ENCODE data around the gene PALM2AKAP2.

The PALM2AKAP2 gene

GRCh38 chr9:109775516-109775915, 4.5 kb upstream of the PALM2AKAP2 start:
- no peak for DNase-seq

DNA sequence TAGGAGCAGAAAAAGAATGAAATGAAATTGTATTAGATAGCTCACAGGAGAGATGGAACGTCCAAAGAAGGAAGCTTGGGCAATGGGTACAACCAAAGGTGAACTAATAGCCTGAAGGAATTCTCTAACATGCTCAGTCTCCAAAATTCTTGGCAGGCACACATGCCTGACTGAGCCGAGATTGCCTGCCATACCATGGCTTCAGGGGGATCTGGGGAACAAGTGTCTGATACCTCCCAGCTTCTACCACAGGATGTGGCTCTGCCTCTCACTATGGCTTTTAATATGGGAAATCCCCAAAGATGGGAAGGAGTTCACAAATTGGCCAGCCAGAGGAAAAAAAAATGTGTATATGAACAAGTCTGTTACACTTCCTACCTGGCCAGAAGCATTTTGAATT, 3.6 kb upstream of the PALM2AKAP2 start:
- no peak for DNase-seq

DNA sequence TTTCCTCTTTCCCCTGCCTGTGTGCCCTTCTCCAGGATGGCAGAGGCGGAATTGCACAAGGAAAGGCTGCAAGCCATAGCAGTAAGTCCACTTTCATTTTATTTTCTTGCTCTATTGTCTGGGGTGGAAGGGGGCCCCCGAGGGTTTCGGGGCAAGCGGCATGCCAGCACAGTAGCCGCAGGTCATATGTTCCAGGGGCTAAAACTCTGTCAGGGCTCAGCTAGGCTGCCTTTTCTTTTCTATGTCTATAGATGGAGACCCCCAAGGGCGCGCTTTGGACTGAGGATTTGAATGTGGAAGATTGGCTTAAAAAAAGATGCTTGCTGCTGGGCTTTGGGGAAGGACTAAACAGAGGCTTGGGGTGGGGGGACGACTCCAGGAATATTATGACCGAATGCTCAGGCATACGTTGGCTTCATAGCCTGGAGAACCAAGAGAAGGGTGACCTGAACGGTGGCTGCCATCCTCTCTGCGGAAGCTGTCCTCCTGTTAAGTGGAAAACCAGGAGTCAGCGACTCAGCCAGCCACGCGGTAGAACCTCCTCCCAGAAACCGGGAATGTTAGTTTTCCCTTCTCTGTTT, 545 bp downstream of the PALM2AKAP2 start:
- no peak for DNase-seq

DNA sequence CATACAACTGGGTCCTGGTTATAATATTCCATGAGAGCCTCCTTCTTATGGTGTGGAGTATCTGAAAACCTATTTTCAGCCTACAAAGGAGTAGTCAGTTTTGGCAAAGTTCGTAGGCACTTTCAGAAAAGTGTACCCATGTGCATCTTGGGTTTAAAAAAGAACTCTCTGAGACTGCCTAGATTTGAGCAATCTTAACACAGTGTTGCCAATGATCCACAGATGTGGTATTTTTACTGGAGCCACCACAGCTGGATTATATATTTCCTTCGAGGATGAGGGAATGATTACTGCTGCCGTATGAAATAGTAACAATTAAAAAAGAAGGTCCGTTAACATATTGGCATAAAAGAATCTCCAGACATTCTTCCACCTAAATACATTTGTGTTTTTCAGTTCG, 1.1 kb downstream of the PALM2AKAP2 start:
- DNase-seq, result no peak

DNA sequence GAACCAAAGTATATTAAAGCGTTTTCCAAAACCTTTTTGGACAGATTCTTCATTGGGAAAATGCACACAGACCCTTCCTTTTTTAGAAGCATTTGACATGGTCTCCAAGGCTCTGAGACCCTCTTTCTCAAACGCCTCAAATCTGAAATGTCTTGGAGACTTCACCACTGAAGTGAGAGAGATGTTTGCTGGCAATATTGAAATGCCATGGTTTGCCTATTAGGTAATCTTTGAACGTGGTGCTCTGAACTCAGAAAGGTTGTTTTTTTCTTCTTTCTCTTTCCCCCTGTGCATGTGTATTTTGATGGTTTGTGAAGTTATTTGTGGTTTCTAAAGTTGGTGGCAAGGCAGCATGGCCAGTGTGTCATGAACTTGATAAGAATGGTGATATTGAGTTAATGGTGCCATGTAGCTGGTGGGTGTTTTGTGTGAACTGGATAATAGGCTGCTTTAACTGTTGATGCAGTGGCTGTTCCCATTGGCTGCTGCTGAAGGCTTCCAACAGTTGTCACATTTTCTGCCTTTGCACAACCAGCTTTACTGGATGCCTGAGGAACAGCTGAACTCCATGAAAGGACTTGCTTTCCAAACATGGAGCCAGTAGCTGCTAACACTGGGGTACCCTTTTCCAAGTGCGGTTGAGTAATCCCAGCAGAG, 1.7 kb downstream of the PALM2AKAP2 start:
- DNase-seq, result no peak

DNA sequence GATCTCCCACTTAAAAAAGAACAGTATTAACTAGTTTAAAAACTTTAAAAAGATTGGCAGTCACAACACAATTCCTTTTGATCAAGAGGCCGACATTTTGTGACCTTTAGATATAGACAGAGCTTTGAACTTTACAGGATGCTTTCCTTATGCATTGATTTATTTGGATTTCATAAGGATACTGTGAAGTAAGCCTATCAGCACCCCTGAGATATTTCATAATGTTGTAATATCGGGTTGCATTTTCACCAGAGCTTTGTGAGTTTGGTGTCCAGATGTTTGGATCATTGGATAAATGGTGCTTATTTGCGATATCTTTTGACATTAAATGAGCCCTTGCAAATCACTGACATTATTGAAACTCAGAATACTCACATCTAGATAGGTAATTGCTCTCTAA, 7.7 kb downstream of the PALM2AKAP2 start:
- no peak for DNase-seq

GRCh38 chr9:109789556-109789955, 9.6 kb downstream of the PALM2AKAP2 start:
- DNase-seq, result no peak

DNA sequence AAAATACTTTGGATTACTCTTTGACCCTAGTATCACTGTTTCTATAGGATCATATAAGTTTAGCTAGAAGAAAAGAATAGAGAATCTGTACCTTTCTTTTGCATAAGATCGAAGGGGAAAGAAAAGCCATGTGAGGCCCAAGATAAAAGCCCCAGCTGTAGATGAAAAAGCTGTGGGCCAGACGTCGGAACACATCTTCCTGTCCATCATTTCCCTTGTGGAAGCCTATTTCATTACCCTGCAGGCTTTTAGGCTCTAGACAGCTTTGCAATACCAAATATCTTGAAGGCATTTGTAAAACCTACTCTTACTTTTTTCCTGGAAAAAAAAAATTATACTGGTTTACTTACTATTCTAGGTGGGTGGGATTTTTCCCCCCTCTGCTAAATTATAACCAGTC, 10.0 kb downstream of the PALM2AKAP2 start:
- no peak for DNase-seq

DNA sequence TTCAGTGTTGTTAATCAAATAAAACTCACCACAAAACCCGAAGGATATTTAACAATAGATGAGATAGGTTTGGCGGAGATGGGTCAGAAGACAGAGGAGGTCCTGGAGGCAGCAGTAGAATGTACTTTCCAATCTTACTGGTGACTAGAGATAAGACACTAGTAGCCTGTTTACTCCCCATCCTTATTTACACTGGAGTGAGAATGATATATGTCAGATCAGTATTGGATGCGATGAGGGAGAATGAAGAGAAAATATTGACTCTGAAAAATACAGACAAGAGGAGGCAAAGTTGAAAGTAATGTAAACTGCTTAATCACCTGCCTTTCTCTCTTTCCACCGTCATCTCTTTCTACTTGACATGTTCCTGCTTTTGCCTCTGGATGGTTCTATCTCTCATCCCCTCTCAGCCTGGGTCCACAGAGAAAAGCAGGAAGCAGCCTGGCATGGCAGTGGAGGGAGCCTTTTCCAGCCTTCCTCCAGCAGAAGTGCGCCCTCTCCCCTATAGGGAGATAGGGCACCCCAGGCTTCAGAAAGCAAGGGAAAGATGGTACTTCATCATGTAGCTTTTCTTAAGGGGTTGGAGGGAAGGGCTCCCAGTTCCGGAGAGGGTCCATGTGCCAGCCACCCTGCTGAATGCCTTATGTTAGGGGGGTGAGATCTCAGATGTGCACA, 11.1 kb downstream of the PALM2AKAP2 start:
- DNase-seq, result no peak

- no peak for DNase-seq
Measured at GRCh38 chr9:109791747-109792146, 11.7 kb downstream of the PALM2AKAP2 start.

DNA sequence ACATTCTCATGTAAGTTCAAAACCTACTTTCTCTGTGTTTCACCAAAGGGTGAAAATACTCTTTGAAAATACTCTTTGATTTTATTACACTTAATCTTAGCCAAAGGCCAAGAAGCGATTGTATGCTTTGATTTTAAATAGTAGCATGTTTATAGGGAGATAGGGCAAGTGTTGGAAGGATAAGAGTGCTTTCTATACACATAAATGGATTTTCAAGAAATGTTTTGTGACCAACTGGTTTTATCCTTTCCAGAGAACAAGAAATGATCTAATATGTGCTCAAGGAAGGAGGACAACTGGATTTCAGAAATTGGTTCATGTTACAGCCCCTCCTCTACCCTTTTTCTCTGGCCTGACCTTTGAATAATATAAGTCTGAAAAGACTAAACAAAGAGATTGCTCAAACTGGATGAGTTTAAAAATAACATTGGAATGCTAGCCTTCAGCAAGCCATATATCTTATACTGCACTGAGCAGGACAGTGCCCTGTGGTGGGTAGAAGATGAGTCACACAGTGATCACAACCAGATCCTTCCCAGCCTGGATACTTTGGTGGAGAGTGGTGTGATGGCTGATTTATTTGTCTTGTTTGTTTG, 13.1 kb downstream of the PALM2AKAP2 start:
- no peak for DNase-seq

- DNase-seq, result no peak
Measured at GRCh38 chr9:109793921-109794320, 13.9 kb downstream of the PALM2AKAP2 start.

- DNase-seq, result no peak
Measured at GRCh38 chr9:109794361-109795012, 14.5 kb downstream of the PALM2AKAP2 start.

DNA sequence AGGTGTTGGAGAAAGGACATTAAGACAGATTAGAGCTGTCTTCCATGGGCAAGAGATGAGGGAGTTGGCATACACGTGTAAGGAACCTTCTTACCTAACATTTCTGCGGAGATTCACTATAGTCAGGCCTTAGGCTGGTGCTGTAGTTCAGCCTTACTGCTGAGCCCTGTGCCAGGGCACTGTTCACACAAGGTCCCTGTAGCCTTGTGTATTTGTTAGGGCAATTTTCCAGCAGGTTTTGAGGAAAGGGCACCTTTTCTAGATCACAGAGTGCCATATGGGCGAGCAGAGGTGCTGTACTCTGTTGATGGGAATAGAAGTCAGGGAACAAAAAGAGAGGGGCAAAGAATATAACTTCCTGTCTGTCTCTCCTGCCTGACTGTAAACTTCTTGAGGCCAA, 15.6 kb downstream of the PALM2AKAP2 start:
- no peak for DNase-seq

DNA sequence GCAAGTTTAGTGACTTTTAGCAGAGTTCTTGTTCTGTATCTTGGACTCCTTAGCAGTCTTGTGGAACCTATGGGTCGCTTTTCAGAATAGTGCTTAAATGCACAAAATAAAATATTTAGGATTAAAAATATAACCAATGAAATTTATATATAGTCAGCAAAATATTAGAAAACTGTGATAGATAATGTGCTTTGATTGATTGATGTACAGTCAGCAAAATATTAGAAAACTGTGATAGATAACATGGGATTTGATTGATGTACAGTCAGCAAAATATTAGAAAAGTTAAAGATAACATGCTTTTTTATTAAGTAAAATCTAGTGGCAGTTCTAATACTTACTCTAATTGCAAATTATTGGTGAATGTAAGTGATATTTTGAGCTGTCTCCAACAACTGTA, 16.1 kb downstream of the PALM2AKAP2 start:
- no peak for DNase-seq

DNA sequence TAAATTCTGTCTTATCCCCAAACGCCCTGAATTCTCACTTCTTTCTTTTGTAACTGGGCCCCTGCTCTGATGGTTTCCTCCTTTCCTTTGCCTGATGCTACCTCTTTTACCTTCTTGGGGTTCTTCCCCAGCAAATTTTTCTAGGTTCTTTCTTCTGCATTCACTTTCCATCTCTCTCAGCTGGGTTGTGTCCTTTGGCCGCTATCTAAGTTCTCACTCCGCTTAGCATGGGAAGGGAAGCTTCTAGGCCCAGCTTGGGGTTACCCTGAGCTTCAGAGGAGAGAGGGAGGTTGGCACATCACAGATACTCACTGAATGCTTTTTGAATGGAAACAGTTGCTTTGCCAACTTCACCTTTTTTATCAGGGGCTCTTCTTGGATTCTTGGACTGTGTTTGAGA, 17.0 kb downstream of the PALM2AKAP2 start:
- DNase-seq, result no peak

DNA sequence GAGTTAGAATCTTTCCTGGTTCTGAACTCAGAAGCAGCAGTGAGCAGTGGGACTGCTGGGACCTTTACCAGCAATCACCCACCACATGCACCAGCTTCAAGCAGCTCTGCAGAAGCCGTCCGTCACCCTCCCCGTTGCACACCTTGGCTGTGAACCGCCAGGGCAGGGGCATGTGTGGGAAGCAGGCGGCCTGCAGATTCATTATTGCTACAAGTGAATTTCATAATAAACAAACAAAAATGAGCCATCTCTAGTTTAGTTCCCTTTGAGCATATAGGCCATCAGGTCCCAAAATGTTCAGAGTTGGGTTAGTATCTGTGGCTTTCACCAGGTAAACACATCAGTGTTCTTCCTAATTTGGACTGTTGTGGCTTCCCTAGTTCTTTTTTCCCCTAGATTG, 17.5 kb downstream of the PALM2AKAP2 start:
- no peak for DNase-seq

GRCh38 chr9:109799141-109799540, 19.1 kb downstream of the PALM2AKAP2 start:
- no peak for DNase-seq

DNA sequence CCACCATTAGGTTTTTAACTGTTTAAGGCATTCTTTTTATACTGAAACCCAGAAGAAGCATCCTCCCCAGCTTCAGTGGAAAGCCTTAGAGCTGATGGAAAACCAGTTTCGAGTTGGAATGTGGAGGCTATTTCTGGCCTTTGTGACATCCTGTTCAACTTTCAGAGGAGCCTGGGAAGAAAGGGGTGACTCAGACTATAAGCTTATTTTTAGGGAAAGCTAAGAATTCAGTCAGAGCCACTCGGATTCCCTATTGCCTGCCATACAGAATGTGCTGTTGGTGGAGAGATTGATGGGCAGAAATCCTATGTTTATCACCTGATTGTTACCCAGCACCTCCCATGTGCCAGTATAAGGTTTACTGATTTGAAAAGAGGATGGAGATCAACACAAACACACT, 19.8 kb downstream of the PALM2AKAP2 start:
- no peak for DNase-seq

- DNase-seq, result no peak
Measured at GRCh38 chr9:109801484-109801883, 21.5 kb downstream of the PALM2AKAP2 start.

GRCh38 chr9:109802491-109802890, 22.5 kb downstream of the PALM2AKAP2 start:
- no peak for DNase-seq

- no peak for DNase-seq
Measured at GRCh38 chr9:109805050-109805449, 25.1 kb downstream of the PALM2AKAP2 start.

DNA sequence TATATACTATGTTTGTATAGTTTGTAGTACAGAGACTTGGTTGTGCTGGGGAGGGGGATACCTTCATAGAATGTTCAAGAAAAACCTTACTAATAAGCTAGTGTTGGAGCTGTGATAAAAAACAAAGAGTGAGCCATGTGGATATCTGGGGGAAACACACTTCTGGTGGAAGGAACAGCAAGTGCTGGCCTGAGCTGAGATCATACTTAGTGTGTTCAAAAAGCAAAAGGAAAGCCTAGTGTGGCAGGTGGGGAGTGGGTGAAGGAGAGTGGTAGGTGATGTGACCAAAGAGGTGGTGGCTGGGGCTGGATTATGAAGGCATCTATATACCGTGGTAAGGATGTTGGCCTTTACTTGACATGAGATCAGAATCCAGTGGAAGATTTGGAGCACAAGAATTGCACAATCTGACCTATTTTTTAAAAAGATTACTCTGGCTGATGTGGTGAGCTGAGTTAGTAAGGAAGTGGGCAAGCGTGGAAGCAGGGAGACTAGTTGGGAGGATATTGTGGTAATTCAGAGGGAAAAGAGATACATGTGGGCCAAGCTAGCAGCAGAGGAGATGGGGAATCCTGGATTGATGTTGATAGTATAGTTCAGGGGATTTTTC, 26.6 kb downstream of the PALM2AKAP2 start:
- DNase-seq, result no peak
